Karpas-422 (cell line): Measurements from ENCODE around the gene ASCC3. TPM values are rescaled to one million over a fixed set of nuclear protein-coding genes. Genes with fewer than 3 reads are reported as not detected.

ENCODE experiments used
- DNase-seq: peaks from one replicate; pipeline ENCODE4 v3.0.0-alpha.2; 2015
- H2AFZ ChIP-seq: fragments of 200-600 bp; sonication (generic); 2 replicates; pipeline ENCODE4 v1.6.1; 2014; ENCODE audit warnings: antibody characterized with exemption, low read length, mixed read lengths
- H3K27ac ChIP-seq: fragments of 200-600 bp; sonication (generic); 2 replicates; pipeline ENCODE4 v1.5.1; 2014; ENCODE audit warnings: mild to moderate bottlenecking, low read length, moderate library complexity
- H3K27me3 ChIP-seq: fragments of 200-600 bp; sonication (generic); 2 replicates; pipeline ENCODE4 v1.6.1; 2014; ENCODE audit warnings: low read length, mixed read lengths
- H3K36me3 ChIP-seq: fragments of 200-600 bp; sonication (generic); 2 replicates; pipeline ENCODE4 v1.6.1; 2014; ENCODE audit warnings: low read length, mixed read lengths; ENCODE audit not compliant: insufficient read depth
- H3K4me1 ChIP-seq: fragments of 200-600 bp; sonication (generic); 2 replicates; pipeline ENCODE4 v1.6.1; 2014; ENCODE audit warnings: mild to moderate bottlenecking, low read length, mixed read lengths
- H3K4me2 ChIP-seq: fragments of 200-600 bp; sonication (generic); 2 replicates; pipeline ENCODE4 v1.6.1; 2014; ENCODE audit warnings: low read length, low read depth, mild to moderate bottlenecking; ENCODE audit not compliant: poor library complexity, severe bottlenecking
- H3K4me3 ChIP-seq: fragments of 200-600 bp; sonication (generic); 2 replicates; pipeline ENCODE4 v1.5.1; 2014; ENCODE audit warnings: mild to moderate bottlenecking, antibody characterized with exemption, low read length, mixed read lengths
- H3K79me2 ChIP-seq: fragments of 200-600 bp; sonication (generic); 2 replicates; pipeline ENCODE4 v1.6.1; 2014; ENCODE audit warnings: mild to moderate bottlenecking, low read length, mixed read lengths
- H3K9ac ChIP-seq: fragments of 200-600 bp; sonication (generic); 2 replicates; pipeline ENCODE4 v1.6.0; 2014; ENCODE audit warnings: low read length
- H3K9me2 ChIP-seq: fragments of 200-600 bp; sonication (generic), shearing (Covaris generic); replicated peaks from 2 replicates; pipeline ENCODE4 v1.6.0; 2014; ENCODE audit warnings: mild to moderate bottlenecking, low read length, moderate library complexity; ENCODE audit not compliant: insufficient read depth
- H3K9me3 ChIP-seq: fragments of 300-700, 200-600 bp; sonication (generic); 2 replicates; pipeline ENCODE4 v1.6.1; 2014; ENCODE audit warnings: low read length, mixed read lengths
- H4K20me1 ChIP-seq: fragments of 200-600 bp; sonication (generic); 2 replicates; pipeline ENCODE4 v1.6.1; 2014; ENCODE audit warnings: mild to moderate bottlenecking, antibody characterized with exemption, low read length, low read depth; ENCODE audit not compliant: insufficient read depth
- total RNA-seq: library from RNA; depleted of rRNA; stranded (reverse); fragments of >200 nt; shearing (Covaris generic); gene quantifications from 2 replicates; pipeline ENCODE4 v1.2.3, GENCODE V29; 2014; ENCODE audit warnings: low replicate concordance

The ASCC3 gene
- total RNA-seq, 1 experiment from 2014 or later: 56.2 TPM

- no peak overlapping the region for H3K4me3 ChIP-seq
- H3K36me3 ChIP-seq: no peaks in the 10 kb centered on the region
- H3K9me2 ChIP-seq: no peaks in the 10 kb centered on the region
- DNase-seq: no peak
- H3K9me3 ChIP-seq: no peaks in the 10 kb centered on the region
- H3K9ac ChIP-seq: no peak overlapping the region
- H2AFZ ChIP-seq: no peak overlapping the region
- H3K4me2 ChIP-seq: no peak overlapping the region
- peaks cover 22% of the 10 kb centered on the region for H3K4me1 ChIP-seq
- H3K27me3 ChIP-seq: no peaks in the 10 kb centered on the region
- no peak overlapping the region for H3K27ac ChIP-seq
- H4K20me1 ChIP-seq: no peaks in the 10 kb centered on the region
- peaks cover 40% of the 10 kb centered on the region for H3K79me2 ChIP-seq
Measured at GRCh38 chr6:100726666-100727065, 154.5 kb downstream of the ASCC3 start.

GRCh38 chr6:100724696-100725095, 156.4 kb downstream of the ASCC3 start:
- Histone ChIP-seq H3K9me3 (no peaks in the 10 kb centered on the region), H4K20me1 (no peaks in the 10 kb centered on the region), H3K9ac (no peak overlapping the region), H3K4me2 (no peak overlapping the region), H3K9me2 (no peaks in the 10 kb centered on the region), H3K27ac (no peak overlapping the region), H3K4me1 (peaks cover 8% of the 10 kb centered on the region; the same call in 1 of the 2 replicates), H3K36me3 (no peaks in the 10 kb centered on the region), H3K79me2 (peaks cover 35% of the 10 kb centered on the region), H3K4me3 (no peak overlapping the region), H2AFZ (no peak overlapping the region), H3K27me3 (no peaks in the 10 kb centered on the region)
- DNase-seq: no peak

- Histone ChIP-seq H2AFZ (no peak overlapping the region), H3K9me3 (no peaks in the 10 kb centered on the region), H3K4me2 (no peak overlapping the region), H4K20me1 (no peaks in the 10 kb centered on the region), H3K4me3 (no peak overlapping the region), H3K36me3 (no peaks in the 10 kb centered on the region), H3K9me2 (no peaks in the 10 kb centered on the region), H3K9ac (no peak overlapping the region), H3K4me1 (peaks cover 8% of the 10 kb centered on the region; the same call in 1 of the 2 replicates), H3K79me2 (peaks cover 34% of the 10 kb centered on the region), H3K27ac (no peak overlapping the region), H3K27me3 (no peaks in the 10 kb centered on the region)
- peak; percentile 61 for DNase-seq
Measured at GRCh38 chr6:100724222-100724621, 156.9 kb downstream of the ASCC3 start.

- Histone ChIP-seq H3K27ac (no peak overlapping the region), H3K4me3 (no peak overlapping the region), H3K9ac (no peak overlapping the region), H3K27me3 (no peaks in the 10 kb centered on the region), H3K9me2 (no peaks in the 10 kb centered on the region), H2AFZ (no peak overlapping the region), H3K9me3 (no peaks in the 10 kb centered on the region), H3K4me1 (peaks cover 5% of the 10 kb centered on the region; the same call in 1 of the 2 replicates), H3K79me2 (peaks cover 13% of the 10 kb centered on the region; the same call in 1 of the 2 replicates), H4K20me1 (no peaks in the 10 kb centered on the region), H3K36me3 (no peaks in the 10 kb centered on the region), H3K4me2 (no peak overlapping the region)
- no peak for DNase-seq
Measured at GRCh38 chr6:100721256-100721655, 159.9 kb downstream of the ASCC3 start.

- H3K4me1 ChIP-seq: peaks cover 5% of the 10 kb centered on the region; the same call in 1 of the 2 replicates
- no peak overlapping the region for H2AFZ ChIP-seq
- no peaks in the 10 kb centered on the region for H3K9me2 ChIP-seq
- H3K36me3 ChIP-seq: peaks cover 5% of the 10 kb centered on the region; the same call in 1 of the 2 replicates
- H3K27ac ChIP-seq: no peak overlapping the region
- peaks cover 13% of the 10 kb centered on the region; the same call in 1 of the 2 replicates for H3K79me2 ChIP-seq
- H3K4me3 ChIP-seq: no peak overlapping the region
- DNase-seq: peak; percentile 66
- H4K20me1 ChIP-seq: no peaks in the 10 kb centered on the region
- no peak overlapping the region for H3K9ac ChIP-seq
- no peaks in the 10 kb centered on the region for H3K27me3 ChIP-seq
- H3K9me3 ChIP-seq: no peaks in the 10 kb centered on the region
- H3K4me2 ChIP-seq: no peak overlapping the region
Measured at GRCh38 chr6:100719883-100720682, 161.0 kb downstream of the ASCC3 start.

- H3K9ac ChIP-seq: no peak overlapping the region
- DNase-seq: no peak
- no peak overlapping the region for H3K27ac ChIP-seq
- H3K9me3 ChIP-seq: no peaks in the 10 kb centered on the region
- no peak overlapping the region for H3K4me2 ChIP-seq
- H3K4me3 ChIP-seq: no peak overlapping the region
- H3K36me3 ChIP-seq: peaks cover 29% of the 10 kb centered on the region
- H3K79me2 ChIP-seq: peaks cover 32% of the 10 kb centered on the region
- no peak overlapping the region for H2AFZ ChIP-seq
- no peaks in the 10 kb centered on the region for H3K4me1 ChIP-seq
- no peaks in the 10 kb centered on the region for H4K20me1 ChIP-seq
- no peaks in the 10 kb centered on the region for H3K27me3 ChIP-seq
- H3K9me2 ChIP-seq: 0 out of 2 replicates have a peak, but pooled peaks cover 3% of the 10 kb centered on the region
Measured at GRCh38 chr6:100712997-100713396, 168.1 kb downstream of the ASCC3 start.

GRCh38 chr6:100706491-100706890, 174.6 kb downstream of the ASCC3 start:
- H3K9me2 ChIP-seq: 0 out of 2 replicates have a peak, but pooled peaks cover 3% of the 10 kb centered on the region
- H4K20me1 ChIP-seq: no peaks in the 10 kb centered on the region
- no peaks in the 10 kb centered on the region for H3K27me3 ChIP-seq
- no peaks in the 10 kb centered on the region for H3K9me3 ChIP-seq
- H3K4me2 ChIP-seq: no peak overlapping the region
- H3K79me2 ChIP-seq: peaks cover 29% of the 10 kb centered on the region
- H3K9ac ChIP-seq: no peak overlapping the region
- no peak for DNase-seq
- H3K36me3 ChIP-seq: peaks cover 23% of the 10 kb centered on the region
- no peak overlapping the region for H3K4me3 ChIP-seq
- no peak overlapping the region for H3K27ac ChIP-seq
- no peaks in the 10 kb centered on the region for H3K4me1 ChIP-seq
- no peak overlapping the region for H2AFZ ChIP-seq

GRCh38 chr6:100704961-100705360, 176.2 kb downstream of the ASCC3 start:
- H3K9me2 ChIP-seq: 0 out of 2 replicates have a peak, but pooled peaks cover 3% of the 10 kb centered on the region
- no peaks in the 10 kb centered on the region for H4K20me1 ChIP-seq
- no peaks in the 10 kb centered on the region for H3K27me3 ChIP-seq
- H3K9ac ChIP-seq: no peak overlapping the region
- no peaks in the 10 kb centered on the region for H3K4me1 ChIP-seq
- no peak overlapping the region for H3K4me2 ChIP-seq
- DNase-seq: no peak
- no peak overlapping the region for H2AFZ ChIP-seq
- peaks cover 21% of the 10 kb centered on the region; the same call in 1 of the 2 replicates for H3K36me3 ChIP-seq
- H3K79me2 ChIP-seq: peaks cover 24% of the 10 kb centered on the region
- no peak overlapping the region for H3K27ac ChIP-seq
- H3K4me3 ChIP-seq: no peak overlapping the region
- H3K9me3 ChIP-seq: no peaks in the 10 kb centered on the region
